K562 (cell line): ENCODE data around the gene ABHD17B. TPM values are rescaled to one million over a fixed set of nuclear protein-coding genes. Genes with fewer than 3 reads are reported as not detected.

Experiments
- CCNT2 ChIP-seq: IDR thresholded peaks from 2 replicates; pipeline ENCODE4 v1.6.1; 2011; ENCODE audit warnings: borderline replicate concordance, low read depth, mild to moderate bottlenecking, moderate library complexity, mixed read lengths, low read length; ENCODE audit not compliant: insufficient read length; ENCODE audit errors: extremely low read depth
- E2F3 ChIP-seq: fragments of 250-450 bp; sonication (Bioruptor Pico); IDR thresholded peaks from 2 replicates; pipeline ENCODE4 v1.4.0; 2020; ENCODE audit warnings: mild to moderate bottlenecking
- NR2F6 ChIP-seq: fragments of 450-650 bp; formaldehyde crosslinking; IDR thresholded peaks from 2 replicates; pipeline ENCODE4 v1.4.0; 2020; ENCODE audit warnings: mild to moderate bottlenecking
- ZNF318 ChIP-seq, 2 experiments: fragments of 450-650 bp; IDR thresholded peaks; 2 replicates each; pipeline ENCODE4 v1.6.1; 2016; ENCODE audit warnings: mild to moderate bottlenecking in 2 of 2, borderline replicate concordance in 1 of 2, low read depth in 1 of 2, moderate library complexity in 1 of 2
- ZNF395 ChIP-seq: fragments of 200-800 bp; sonication (Bioruptor generic); IDR thresholded peaks from 2 replicates; pipeline ENCODE4 v1.6.1; 2017; ENCODE audit warnings: missing genetic modification characterization, missing compliant biosample characterization
- polyA plus RNA-seq, 8 experiments: library from polyadenylated mRNA; depleted of rRNA in 4 of 8; stranded (reverse) in 5 of 8; unstranded in 3 of 8; fragments of >200 nt; fragmentation: Nextera tagmentation in 2 of 8; fragmentation: Illumina TruSeq in 1 of 8; extraction: Ambion mirVana in 2 of 8; extraction: Trizol in 1 of 8; gene quantifications; 2 replicates each; pipeline versions ENCODE4 v1.2.1 to v1.2.3, GENCODE V29; 2011 to 2014; ENCODE audit warnings: inconsistent platforms in 1 of 8, missing spikeins in 1 of 8
- total RNA-seq, 7 experiments: library from RNA; depleted of rRNA in 6 of 7; stranded (reverse); fragments of >200 nt in 6 of 7; fragmentation: Illumina TruSeq in 2 of 7; extraction: Trizol in 2 of 7; gene quantifications; 2 replicates each; pipeline versions ENCODE4 v1.2.1 to v1.2.3, GENCODE V29; 2011 to 2021; ENCODE audit warnings: low replicate concordance in 1 of 7

Gene ABHD17B
- total and polyA plus RNA-seq, 9 of the 15 experiments (the other 6 are each of a cell fraction or from before 2014, with no cell fraction given), result 1.9 to 13.4 (median 10.1) TPM

GRCh38 chr9:71896761-71897160 is 14.2 kb downstream of the ABHD17B start (continued):
- TF ChIP-seq ZNF318 (IDR thresholded peaks at IDR 0.05; ENCODE audit: borderline replicate concordance in 1 of 2, low read depth in 1 of 2) (no peak), E2F3 (CRISPR knock-in tag) (no peak), NR2F6 (CRISPR knock-in tag) (no peak), CCNT2 (no peak), ZNF395 (CRISPR knock-in tag) (no peak)
- TF ChIP-seq, all 486 proteins: peak for 0
